ENCODE results near the gene FAM181B. TPM values are rescaled to one million over a fixed set of nuclear protein-coding genes. Genes with fewer than 3 reads are reported as not detected.

FAM181B gene
- total RNA-seq, 1 donor from 2014 or later = not detected

- peaks cover 32% of the 10 kb centered on the region for H3K27me3 Mint-ChIP-seq
- ChIA-PET CTCF (interaction anchor here (1.9 kb wide), 1 partner anchor 1096 kb away, joined by 6 read pairs; no protein-coding TSS in a partner anchor), POLR2A (no interaction called here)
- no peak overlapping the region for H3K27ac Mint-ChIP-seq
- no peak overlapping the region for H3K4me3 Mint-ChIP-seq
- intact Hi-C loops (cut with micrococcal nuclease) = no loop called here
- DNase-seq (no peak), ATAC-seq (ENCODE audit: low read depth) (no peak)
- no peaks in the 10 kb centered on the region for H3K36me3 Mint-ChIP-seq (ENCODE audit: low read depth)
- H3K4me1 Mint-ChIP-seq = no peaks in the 10 kb centered on the region
- TF ChIP-seq CTCF (IDR thresholded peaks at IDR 0.05) = no peak
- H3K9me3 Mint-ChIP-seq = no peaks in the 10 kb centered on the region
These were observed 9.6 kb downstream of the FAM181B start for GRCh38 chr11:82724026-82724425.

DNA sequence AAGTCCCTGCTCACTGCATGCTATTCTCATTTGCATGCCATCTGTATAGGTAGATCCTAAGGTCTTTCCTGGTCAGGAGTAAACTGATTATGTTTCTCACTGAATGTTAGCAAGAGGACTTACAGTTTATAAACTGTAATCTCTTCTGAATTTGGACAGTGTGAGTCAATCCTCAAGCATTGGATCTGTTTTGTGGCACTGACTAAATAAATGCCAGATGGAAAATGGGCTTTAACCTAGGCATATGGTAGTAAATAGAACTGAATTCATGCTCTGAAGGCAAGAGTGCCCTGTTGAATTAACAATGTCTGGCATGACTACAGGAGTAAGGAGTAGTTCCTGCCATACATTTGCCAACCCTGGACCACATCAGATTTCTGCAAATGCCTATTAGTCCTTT, 11.4 kb downstream of the FAM181B start:
- TF ChIP-seq CTCF (IDR thresholded peaks at IDR 0.05) = no peak
- Mint-ChIP-seq H3K9me3 (no peaks in the 10 kb centered on the region), H3K27me3 (peaks cover 21% of the 10 kb centered on the region), H3K4me1 (no peaks in the 10 kb centered on the region), H3K36me3 (ENCODE audit: low read depth) (no peaks in the 10 kb centered on the region), H3K4me3 (no peak overlapping the region), H3K27ac (no peak overlapping the region)
- ChIA-PET POLR2A (no interaction called here), CTCF (interaction anchor here (1.0 to 1.9 kb wide), 2 partner anchors 10 to 1098 kb away, joined by 3 to 6 read pairs; no protein-coding TSS in a partner anchor)
- no peak for ATAC-seq (ENCODE audit: low read depth)
- DNase-seq = no peak
- intact Hi-C loops (cut with micrococcal nuclease) = no loop called here

GRCh38 chr11:82720267-82721065, 13.2 kb downstream of the FAM181B start:
- ChIA-PET POLR2A (no interaction called here), CTCF (interaction anchor here (0.5 to 6.1 kb wide), 6 partner anchors 9 to 1537 kb away, joined by 3 to 34 read pairs (median 4); no protein-coding TSS in a partner anchor)
- no peak overlapping the region for H3K4me3 Mint-ChIP-seq
- intact Hi-C loops (cut with micrococcal nuclease) = no loop called here
- ATAC-seq (ENCODE audit: low read depth) = no peak
- no peaks in the 10 kb centered on the region for H3K4me1 Mint-ChIP-seq
- DNase-seq = no peak
- no peaks in the 10 kb centered on the region for H3K9me3 Mint-ChIP-seq
- no peaks in the 10 kb centered on the region for H3K36me3 Mint-ChIP-seq (ENCODE audit: low read depth)
- H3K27me3 Mint-ChIP-seq = peaks cover 11% of the 10 kb centered on the region
- H3K27ac Mint-ChIP-seq = no peak overlapping the region
- TF ChIP-seq CTCF (IDR thresholded peaks at IDR 0.05) = no peak

- Mint-ChIP-seq H3K27me3 (peaks cover 8% of the 10 kb centered on the region), H3K27ac (no peak overlapping the region), H3K4me3 (no peak overlapping the region), H3K36me3 (ENCODE audit: low read depth) (no peaks in the 10 kb centered on the region), H3K9me3 (no peaks in the 10 kb centered on the region), H3K4me1 (no peaks in the 10 kb centered on the region)
- POLR2A ChIA-PET = no interaction called here
- TF ChIP-seq CTCF (IDR thresholded peaks at IDR 0.05) = no peak
- intact Hi-C loops (cut with micrococcal nuclease) = loop anchor here (2.0 kb wide), 1 partner anchor 531 kb away; no protein-coding TSS in a partner anchor
- DNase-seq = no peak
- CTCF ChIA-PET = interaction anchor here (0.9 to 6.1 kb wide), 6 partner anchors 8 to 1108 kb away, joined by 3 to 34 read pairs (median 4); no protein-coding TSS in a partner anchor
- ATAC-seq (ENCODE audit: low read depth) = no peak
These were observed 14.1 kb downstream of the FAM181B start for GRCh38 chr11:82719361-82720105.

GRCh38 chr11:82718821-82719220, 14.8 kb downstream of the FAM181B start:
- Mint-ChIP-seq H3K36me3 (ENCODE audit: low read depth) (no peaks in the 10 kb centered on the region), H3K27ac (no peak overlapping the region), H3K4me3 (no peak overlapping the region), H3K4me1 (no peaks in the 10 kb centered on the region), H3K27me3 (peaks cover 6% of the 10 kb centered on the region), H3K9me3 (no peaks in the 10 kb centered on the region)
- intact Hi-C loops (cut with micrococcal nuclease) = loop anchor here (1.0 to 2.0 kb wide), 5 partner anchors 145 to 1101 kb away; no protein-coding TSS in a partner anchor
- POLR2A ChIA-PET = no interaction called here
- TF ChIP-seq CTCF (IDR thresholded peaks at IDR 0.05) = no peak
- ATAC-seq (ENCODE audit: low read depth) (no peak), DNase-seq (no peak)
- CTCF ChIA-PET = interaction anchor here (1.3 to 6.1 kb wide), 4 partner anchors 1005 to 1109 kb away, joined by 3 to 34 read pairs (median 16); no protein-coding TSS in a partner anchor

All from activated B cell treated with CpG ODN at 0.5 μM for 24 hours (primary cell).